Smooth muscle cell (in vitro differentiated cells): ENCODE measurements around the gene PEX11G. TPM values are rescaled to one million over a fixed set of nuclear protein-coding genes. Genes with fewer than 3 reads are reported as not detected.

ENCODE experiments used
- DNase-seq: peaks from one replicate; lab custom pipeline; 2025; ENCODE audit not compliant: unreplicated experiment; lab: John Stamatoyannopoulos, UW
- H2AFZ ChIP-seq: fragments of 200-600 bp; sonication (generic); 2 replicates; pipeline ENCODE4 v1.6.0; 2016; ENCODE audit warnings: antibody characterized with exemption, low read depth, mild to moderate bottlenecking
- H3F3A ChIP-seq: fragments of 200-600 bp; sonication (generic); 2 replicates; pipeline ENCODE4 v1.6.0; 2017; ENCODE audit warnings: antibody characterized with exemption, low read depth
- H3K27ac ChIP-seq: fragments of 200-600 bp; sonication (generic); 2 replicates; pipeline ENCODE4 v1.5.1; 2016; ENCODE audit warnings: low read depth, mild to moderate bottlenecking
- H3K27me3 ChIP-seq: fragments of 200-600 bp; sonication (generic); 2 replicates; pipeline ENCODE4 v1.6.1; 2016; ENCODE audit warnings: low read depth, mild to moderate bottlenecking
- H3K36me3 ChIP-seq: fragments of 200-600 bp; sonication (generic); 2 replicates; pipeline ENCODE4 v1.5.1; 2016; ENCODE audit warnings: low read depth
- H3K4me1 ChIP-seq: fragments of 200-600 bp; sonication (generic); 2 replicates; pipeline ENCODE4 v1.5.1; 2016; ENCODE audit warnings: low read depth
- H3K4me2 ChIP-seq: fragments of 200-600 bp; sonication (generic); 2 replicates; pipeline ENCODE4 v1.6.0; 2016; ENCODE audit warnings: mild to moderate bottlenecking
- H3K4me3 ChIP-seq: fragments of 200-600 bp; sonication (generic); 2 replicates; pipeline ENCODE4 v1.5.1; 2016; ENCODE audit warnings: mild to moderate bottlenecking
- H3K79me2 ChIP-seq: fragments of 200-600 bp; sonication (generic); 2 replicates; pipeline ENCODE4 v1.6.0; 2016; ENCODE audit warnings: low read depth, mild to moderate bottlenecking
- H3K9ac ChIP-seq: fragments of 200-600 bp; sonication (generic); 2 replicates; pipeline ENCODE4 v1.6.0; 2016; ENCODE audit warnings: low read depth
- H3K9me3 ChIP-seq: fragments of 200-600 bp; sonication (generic); replicated peaks from 2 replicates; pipeline ENCODE4 v1.5.1; 2016; ENCODE audit warnings: low read depth
- H4K20me1 ChIP-seq: fragments of 200-600 bp; sonication (generic); 2 replicates; pipeline ENCODE4 v1.6.0; 2016; ENCODE audit warnings: low read depth
- WGBS: methylation state at CpG from one replicate; pipeline ENCODE4 v1.1.7; 2016; ENCODE audit warnings: low lambda C conversion rate; 5-methylcytosine and 5-hydroxymethylcytosine counted together
- polyA plus RNA-seq: library from polyadenylated mRNA; unstranded; fragments of >200 nt; fragmentation: Nextera tagmentation; extraction: Ambion mirVana; gene quantifications from 2 replicates; pipeline ENCODE4 v1.2.1, GENCODE V29; 2016
- total RNA-seq: library from RNA; depleted of rRNA; stranded (reverse); fragments of >200 nt; gene quantifications from 2 replicates; pipeline ENCODE4 v1.2.3, GENCODE V29; 2014
- TF ChIP-seq, protein P1 (sequence below): fragments of 200-600 bp; sonication (generic); IDR thresholded peaks from 2 replicates; pipeline ENCODE4 v1.5.1; 2017; ENCODE audit warnings: borderline replicate concordance, mild to moderate bottlenecking, antibody characterized with exemption; ENCODE audit not compliant: insufficient read depth, poor library complexity, severe bottlenecking

Gene PEX11G
- total and polyA plus RNA-seq, 2 experiments from 2014 or later, result 4.3 TPM; not detected in 1

DNA sequence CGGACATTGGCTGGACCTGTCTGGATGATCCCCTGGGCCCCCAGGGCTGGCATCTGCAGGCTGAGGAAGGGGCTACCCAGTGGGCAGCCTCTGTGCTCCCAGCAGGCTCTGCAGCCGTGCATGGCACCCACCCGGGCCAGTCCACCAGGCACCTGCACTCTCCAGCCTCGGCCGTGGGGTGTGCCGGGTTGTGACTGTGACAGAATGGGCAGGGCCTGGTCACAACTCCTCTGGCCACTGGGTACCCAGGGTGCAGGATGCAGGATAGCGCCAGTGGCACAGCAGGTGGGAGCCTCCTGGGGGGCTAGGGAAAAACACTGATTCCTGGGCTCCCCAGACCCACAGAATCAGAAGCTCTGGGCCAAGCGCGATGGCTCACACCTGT lies 10.0 kb downstream of the PEX11G start:
- Histone ChIP-seq H3K36me3 (no peaks in the 10 kb centered on the region), H3K4me3 (no peak overlapping the region), H3K9ac (no peak overlapping the region), H2AFZ (no peak overlapping the region), H3F3A (no peaks in the 10 kb centered on the region), H3K4me1 (peaks cover 5% of the 10 kb centered on the region), H4K20me1 (no peaks in the 10 kb centered on the region), H3K4me2 (no peak overlapping the region), H3K27me3 (no peaks in the 10 kb centered on the region), H3K9me3 (no peaks in the 10 kb centered on the region), H3K27ac (peak overlapping the region; percentile 66), H3K79me2 (no peaks in the 10 kb centered on the region)
- DNase-seq, result no peak
- TF ChIP-seq, protein P1, sequence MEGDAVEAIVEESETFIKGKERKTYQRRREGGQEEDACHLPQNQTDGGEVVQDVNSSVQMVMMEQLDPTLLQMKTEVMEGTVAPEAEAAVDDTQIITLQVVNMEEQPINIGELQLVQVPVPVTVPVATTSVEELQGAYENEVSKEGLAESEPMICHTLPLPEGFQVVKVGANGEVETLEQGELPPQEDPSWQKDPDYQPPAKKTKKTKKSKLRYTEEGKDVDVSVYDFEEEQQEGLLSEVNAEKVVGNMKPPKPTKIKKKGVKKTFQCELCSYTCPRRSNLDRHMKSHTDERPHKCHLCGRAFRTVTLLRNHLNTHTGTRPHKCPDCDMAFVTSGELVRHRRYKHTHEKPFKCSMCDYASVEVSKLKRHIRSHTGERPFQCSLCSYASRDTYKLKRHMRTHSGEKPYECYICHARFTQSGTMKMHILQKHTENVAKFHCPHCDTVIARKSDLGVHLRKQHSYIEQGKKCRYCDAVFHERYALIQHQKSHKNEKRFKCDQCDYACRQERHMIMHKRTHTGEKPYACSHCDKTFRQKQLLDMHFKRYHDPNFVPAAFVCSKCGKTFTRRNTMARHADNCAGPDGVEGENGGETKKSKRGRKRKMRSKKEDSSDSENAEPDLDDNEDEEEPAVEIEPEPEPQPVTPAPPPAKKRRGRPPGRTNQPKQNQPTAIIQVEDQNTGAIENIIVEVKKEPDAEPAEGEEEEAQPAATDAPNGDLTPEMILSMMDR, result no peak
- 96% methylated on average over 9 of the region's 9 CpGs for WGBS

DNA sequence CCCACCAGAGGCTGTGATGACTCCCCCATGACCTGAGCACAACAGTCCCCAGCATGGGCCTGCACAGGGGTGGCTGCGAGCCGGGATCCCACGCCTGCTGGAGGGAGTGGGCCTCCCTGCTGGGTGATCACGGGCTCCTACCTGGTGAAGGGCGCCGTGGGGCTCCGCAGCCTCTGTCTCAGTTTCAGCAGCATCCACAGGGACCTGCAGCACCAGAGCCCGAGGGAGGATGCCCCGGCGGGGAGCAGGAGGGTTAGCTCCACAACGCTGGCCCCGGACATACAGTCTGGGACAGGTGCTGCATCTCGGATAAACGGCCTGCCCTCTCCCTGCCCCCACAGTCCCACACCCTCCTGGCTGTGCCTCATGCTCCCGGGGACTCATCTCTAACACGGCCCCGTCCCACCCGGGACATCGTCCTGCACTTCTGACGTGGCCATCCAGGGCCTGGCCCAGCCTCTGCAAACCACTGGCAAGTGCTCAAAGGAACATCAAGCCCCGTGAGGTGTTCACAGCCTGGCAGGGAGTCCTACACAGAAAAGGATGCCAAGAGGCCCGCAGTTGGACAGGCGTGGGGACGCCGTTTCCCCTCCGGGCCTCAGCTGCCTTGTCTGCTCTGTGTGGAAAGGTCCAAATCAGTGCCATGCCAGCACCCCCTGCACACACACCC lies 10.5 kb downstream of the PEX11G start:
- TF ChIP-seq, protein P1, result no peak
- Histone ChIP-seq H3K9ac (no peak overlapping the region), H3K4me1 (peaks cover 5% of the 10 kb centered on the region), H3K27me3 (no peaks in the 10 kb centered on the region), H3K9me3 (no peaks in the 10 kb centered on the region), H3K36me3 (no peaks in the 10 kb centered on the region), H3K4me3 (no peak overlapping the region), H3K79me2 (no peaks in the 10 kb centered on the region), H2AFZ (no peak overlapping the region), H4K20me1 (no peaks in the 10 kb centered on the region), H3F3A (no peaks in the 10 kb centered on the region), H3K4me2 (no peak overlapping the region), H3K27ac (no peak overlapping the region)
- no peak for DNase-seq
- 91% methylated on average over 23 of the region's 26 CpGs for WGBS

DNA sequence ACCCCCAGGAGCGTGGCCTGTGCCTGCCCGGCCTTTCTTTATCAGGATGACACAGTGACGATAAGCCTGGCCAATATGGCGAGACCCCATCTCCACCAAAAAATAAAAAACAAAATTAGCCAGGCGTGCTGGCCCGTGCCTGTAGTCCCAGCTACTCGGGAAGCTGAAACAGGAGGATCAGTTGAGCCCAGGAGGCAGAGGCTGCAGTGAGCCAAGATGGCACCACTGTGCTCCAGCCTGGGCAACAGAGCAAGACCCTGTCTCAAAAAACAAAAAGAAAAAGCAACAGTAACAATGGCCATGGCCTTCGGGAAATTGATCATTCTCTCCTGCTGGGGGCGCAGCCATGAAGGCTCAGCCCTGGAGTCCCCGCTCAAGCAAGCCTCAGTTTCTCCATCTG lies 11.1 kb downstream of the PEX11G start:
- no peaks in the 10 kb centered on the region for H3K9me3 ChIP-seq
- H3K79me2 ChIP-seq, result no peaks in the 10 kb centered on the region
- H3F3A ChIP-seq, result no peaks in the 10 kb centered on the region
- peaks cover 5% of the 10 kb centered on the region for H3K4me1 ChIP-seq
- no peak for DNase-seq
- H3K9ac ChIP-seq, result no peak overlapping the region
- no peak overlapping the region for H3K4me3 ChIP-seq
- 96% methylated on average over 10 of the region's 10 CpGs for WGBS
- no peaks in the 10 kb centered on the region for H4K20me1 ChIP-seq
- TF ChIP-seq, protein P1, result no peak
- H3K27me3 ChIP-seq, result no peaks in the 10 kb centered on the region
- no peak overlapping the region for H3K4me2 ChIP-seq
- no peak overlapping the region for H3K27ac ChIP-seq
- no peaks in the 10 kb centered on the region for H3K36me3 ChIP-seq
- H2AFZ ChIP-seq, result no peak overlapping the region

DNA sequence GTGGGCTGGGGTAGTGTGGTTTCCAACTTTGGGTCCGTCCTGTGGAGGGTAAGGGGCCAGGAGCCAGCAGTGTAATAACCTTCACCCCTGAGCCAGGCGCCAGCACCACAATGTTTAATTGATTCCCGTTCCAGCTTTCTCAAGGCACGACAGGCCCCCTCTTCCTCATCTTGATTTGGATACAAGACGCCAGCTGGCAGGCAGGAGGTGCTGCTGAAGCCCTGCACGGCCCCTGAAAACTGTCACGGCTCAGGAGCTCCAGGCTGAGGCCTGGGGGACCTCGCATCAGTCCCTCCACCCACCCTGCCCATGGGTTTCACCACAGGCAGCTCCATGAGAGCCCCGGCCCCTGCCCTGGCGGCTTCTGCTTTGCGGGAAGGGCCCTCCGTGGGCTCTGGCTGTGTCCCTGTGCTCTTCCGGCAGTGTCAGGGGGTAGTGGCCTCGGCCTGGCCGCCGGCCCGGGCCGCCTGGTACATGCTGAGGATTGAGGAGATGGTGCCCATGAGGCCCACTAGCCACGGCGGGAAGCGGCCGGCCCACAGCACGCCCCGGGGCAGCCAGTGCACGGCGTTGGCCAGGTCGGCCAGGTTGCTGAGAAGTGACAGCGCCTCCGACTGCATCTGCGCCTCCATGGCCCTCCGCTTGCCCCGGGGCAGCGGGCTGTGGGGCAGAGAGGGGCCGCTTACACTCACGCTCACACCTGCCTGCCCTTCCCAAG lies 11.9 kb downstream of the PEX11G start:
- no peak overlapping the region for H3K4me2 ChIP-seq
- no peak for DNase-seq
- 92% methylated on average over 22 of the region's 35 CpGs for WGBS
- H3K9me3 ChIP-seq, result no peaks in the 10 kb centered on the region
- H3K27me3 ChIP-seq, result no peaks in the 10 kb centered on the region
- no peak overlapping the region for H3K9ac ChIP-seq
- H3K4me3 ChIP-seq, result no peak overlapping the region
- H4K20me1 ChIP-seq, result no peaks in the 10 kb centered on the region
- peaks cover 5% of the 10 kb centered on the region for H3K4me1 ChIP-seq
- no peaks in the 10 kb centered on the region for H3K36me3 ChIP-seq
- H3K27ac ChIP-seq, result no peak overlapping the region
- no peaks in the 10 kb centered on the region for H3K79me2 ChIP-seq
- H2AFZ ChIP-seq, result no peak overlapping the region
- no peaks in the 10 kb centered on the region for H3F3A ChIP-seq
- TF ChIP-seq, protein P1, result no peak
